Measurements from ENCODE around the gene ANXA6.

GRCh38 chr5:151071848-151072629 is 85.5 kb downstream of the ANXA6 start:
- TF ChIP-seq EZH2 (IDR thresholded peaks at IDR 0.05; ENCODE audit: low read length) (no peak), CTCF (optimal IDR thresholded peaks at IDR 0.05 in 1 of 3, IDR thresholded peaks at IDR 0.05 in 1 of 3, conservative IDR thresholded peaks at IDR 0.05 in 1 of 3; ENCODE audit: extremely low read depth in 1 of 3, insufficient read depth in 2 of 3, low read length in 3 of 3) (no peak)
